NCI-H1417 (cell line): Measurements from ENCODE around the gene ZNF554.
"Not testable (repeated sequence)": the region's sequence is repeated elsewhere in the genome, so short reads cannot be mapped to it uniquely, and the experiment has no call there.

Source experiments
- DNase-seq, 3 experiments: peaks; one replicate each; lab custom pipeline; 2025; lab: John Stamatoyannopoulos, UW

Gene ZNF554

GRCh38 chr19:2807379-2808128 is 12.1 kb upstream of the ZNF554 start:
- DNase-seq: no peak

GRCh38 chr19:2808129-2808941 is 11.3 kb upstream of the ZNF554 start:
- no peak for DNase-seq

GRCh38 chr19:2809387-2810140 is 10.1 kb upstream of the ZNF554 start:
- no peak for DNase-seq

- no peak for DNase-seq
Observed at GRCh38 chr19:2810141-2811091, 9.3 kb upstream of the ZNF554 start.

GRCh38 chr19:2811221-2811722 is 8.4 kb upstream of the ZNF554 start:
- no peak for DNase-seq

GRCh38 chr19:2811735-2812413 is 7.8 kb upstream of the ZNF554 start:
- DNase-seq: no peak

GRCh38 chr19:2812414-2813234 is 7.0 kb upstream of the ZNF554 start:
- no peak for DNase-seq

GRCh38 chr19:2813235-2814160 is 6.2 kb upstream of the ZNF554 start:
- no peak for DNase-seq

- DNase-seq: no peak
Observed at GRCh38 chr19:2814426-2814825, 5.2 kb upstream of the ZNF554 start.

- no peak for DNase-seq
Observed at GRCh38 chr19:2815191-2815614, 4.5 kb upstream of the ZNF554 start.

- no peak for DNase-seq
Observed at GRCh38 chr19:2815923-2816322, 3.7 kb upstream of the ZNF554 start.

- DNase-seq: no peak
Observed at GRCh38 chr19:2816641-2817040, 3.0 kb upstream of the ZNF554 start.

- DNase-seq: not testable (repeated sequence)
Observed at GRCh38 chr19:2817237-2817829, 2.3 kb upstream of the ZNF554 start.

- DNase-seq: peak in 2 of 3 experiments; percentile 60 to 78
Observed at GRCh38 chr19:2820112-2820702, 539 bp downstream of the ZNF554 start.

- DNase-seq: no peak
Observed at GRCh38 chr19:2822846-2823245, 3.2 kb downstream of the ZNF554 start.

GRCh38 chr19:2823646-2824045 is 4.0 kb downstream of the ZNF554 start:
- no peak for DNase-seq

- DNase-seq: no peak
Observed at GRCh38 chr19:2824129-2824528, 4.5 kb downstream of the ZNF554 start.

GRCh38 chr19:2827022-2827421 is 7.4 kb downstream of the ZNF554 start:
- no peak for DNase-seq
